Measurements from ENCODE around the gene INTS15. TPM values are rescaled to one million over a fixed set of nuclear protein-coding genes. Genes with fewer than 3 reads are reported as not detected.

The INTS15 gene
- total and polyA plus RNA-seq, 2 experiments from 2014 or later = 7.0 to 27.0 TPM

- H3K27ac ChIP-seq (ENCODE audit: low read depth) = no peak within 1 kb of the TSS
- H3K4me3 ChIP-seq = peak within 1 kb of the TSS; percentile 67
- no peaks in the 10 kb centered on the region for H3K9me2 ChIP-seq (ENCODE audit: insufficient read depth)
- H2AFZ ChIP-seq = no peak within 1 kb of the TSS
- no peaks in the 10 kb centered on the region for H3F3A ChIP-seq (replicated peaks; ENCODE audit: low read depth)
- peak; percentile 3; the same call in 1 of the 3 replicates for ATAC-seq
- H3K27me3 ChIP-seq (ENCODE audit: insufficient read depth) = no peaks in the 10 kb centered on the region
- peak within 1 kb of the TSS; percentile 81 for H3K4me3 Mint-ChIP-seq
- H3K79me2 ChIP-seq (replicated peaks; ENCODE audit: insufficient read depth) = no peaks in the 10 kb centered on the region
- H3K36me3 ChIP-seq (ENCODE audit: insufficient read depth) = no peaks in the 10 kb centered on the region
- TF ChIP-seq POLR2AphosphoS5 (IDR thresholded peaks at IDR 0.05; ENCODE audit: low read depth) (peak; percentile 54), ETS1 (IDR thresholded peaks at IDR 0.05) (no peak)
- peaks cover 22% of the 10 kb centered on the region for H3K27me3 Mint-ChIP-seq (ENCODE audit: insufficient read depth, low read depth, poor library complexity)
- no peaks in the 10 kb centered on the region for H3K9me3 Mint-ChIP-seq
- H3K36me3 Mint-ChIP-seq (ENCODE audit: low read depth) = peaks cover 5% of the 10 kb centered on the region; the same call in 1 of the 3 replicates
- peaks cover 18% of the 10 kb centered on the region for H3K4me1 Mint-ChIP-seq
- no peak within 1 kb of the TSS for H3K27ac Mint-ChIP-seq
- H4K20me1 ChIP-seq (replicated peaks; ENCODE audit: insufficient read depth) = no peaks in the 10 kb centered on the region; the same call in 1 of the 2 replicates
- DNase-seq (ENCODE audit: low spot score) = no peak
- H3K4me1 ChIP-seq (ENCODE audit: insufficient read depth) = no peaks in the 10 kb centered on the region; the same call in 1 of the 2 replicates
- peak within 1 kb of the TSS; percentile 83 for H3K4me2 ChIP-seq
Observed at GRCh38 chr7:6636741-6637543, 47.1 kb downstream of the INTS15 start, which contains the start of gene ZNF316. TSS of gene ZNF316 (plus strand) at chr7:6637318. CDS start at chr7:6642410, 5,092 bp downstream.

GRCh38 chr7:6637544-6638229 is 47.9 kb downstream of the INTS15 start:
- H3K9me2 ChIP-seq (ENCODE audit: insufficient read depth) = no peaks in the 10 kb centered on the region
- H2AFZ ChIP-seq = no peak overlapping the region
- peaks cover 18% of the 10 kb centered on the region for H3K4me1 Mint-ChIP-seq
- H3K4me3 Mint-ChIP-seq = peak overlapping the region; percentile 71
- H3K27ac Mint-ChIP-seq = no peak overlapping the region
- ATAC-seq = peak; percentile 51
- no peaks in the 10 kb centered on the region for H3F3A ChIP-seq (replicated peaks; ENCODE audit: low read depth)
- H3K36me3 Mint-ChIP-seq (ENCODE audit: low read depth) = peaks cover 5% of the 10 kb centered on the region; the same call in 1 of the 3 replicates
- no peaks in the 10 kb centered on the region for H3K79me2 ChIP-seq (replicated peaks; ENCODE audit: insufficient read depth)
- peaks cover 24% of the 10 kb centered on the region for H3K27me3 Mint-ChIP-seq (ENCODE audit: insufficient read depth, low read depth, poor library complexity)
- no peaks in the 10 kb centered on the region; the same call in 1 of the 2 replicates for H4K20me1 ChIP-seq (replicated peaks; ENCODE audit: insufficient read depth)
- peak; percentile 67 for DNase-seq (ENCODE audit: low spot score)
- H3K4me3 ChIP-seq = peak overlapping the region; percentile 67
- no peaks in the 10 kb centered on the region; the same call in 1 of the 2 replicates for H3K4me1 ChIP-seq (ENCODE audit: insufficient read depth)
- no peaks in the 10 kb centered on the region for H3K27me3 ChIP-seq (ENCODE audit: insufficient read depth)
- no peak overlapping the region for H3K27ac ChIP-seq (ENCODE audit: low read depth)
- TF ChIP-seq JUNB (IDR thresholded peaks at IDR 0.05; ENCODE audit: unreplicated experiment) (no peak), CTCF (conservative IDR thresholded peaks at IDR 0.05; ENCODE audit: low read depth in 2 of 2) (peak; percentile 20 to 44; a peak in 3 of 4 replicates)
- peak overlapping the region; percentile 70 for H3K4me2 ChIP-seq
- H3K9me3 Mint-ChIP-seq = no peaks in the 10 kb centered on the region
- H3K36me3 ChIP-seq (ENCODE audit: insufficient read depth) = no peaks in the 10 kb centered on the region

Data from GM23338 (cell line).